ENCODE results near the gene SEMA3E.

GRCh38 chr7:83456413-83456812, 192.5 kb downstream of the SEMA3E start:
- TF ChIP-seq CTCF (IDR thresholded peaks at IDR 0.05) (no peak), POLR2A (IDR thresholded peaks at IDR 0.05; ENCODE audit: low read depth) (no peak), POLR2AphosphoS5 (IDR thresholded peaks at IDR 0.05) (no peak), EP300 (IDR thresholded peaks at IDR 0.05) (no peak)
